Right ventricle myocardium superior (tissue), 1 donor: ENCODE results near the gene ABHD16A. TPM values are rescaled to one million over a fixed set of nuclear protein-coding genes. Genes with fewer than 3 reads are reported as not detected.

Experiments
- ATAC-seq: fragments of 200-7000 bp; cut with Tn5 transposase; one replicate; pipeline ENCODE4 v1.9.1; 2020; ENCODE audit warnings: mild to moderate bottlenecking; ENCODE audit not compliant: poor library complexity
- DNase-seq: peaks from one replicate; pipeline ENCODE4 v3.0.0-alpha.2; 2020
- intact Hi-C: fragments of 100-400 bp; cut with DNase I; formaldehyde crosslinking; loops from one replicate; pipeline ENCODE4 v1.11.2; 2022
- total RNA-seq: library from RNA; stranded (reverse); fragmentation: NEBNext Ultra II Directional; extraction: Animal tissue kit (Norgen Biotek cat#: 25700); gene quantifications from one replicate; pipeline ENCODE4 v1.2.1, GENCODE V29; 2021
- donor health status: DM: no; HTN: yes; CAD: no; lungs with severe emphysema.

The ABHD16A gene
- total RNA-seq, 1 donor from 2014 or later = 27.9 TPM

DNA sequence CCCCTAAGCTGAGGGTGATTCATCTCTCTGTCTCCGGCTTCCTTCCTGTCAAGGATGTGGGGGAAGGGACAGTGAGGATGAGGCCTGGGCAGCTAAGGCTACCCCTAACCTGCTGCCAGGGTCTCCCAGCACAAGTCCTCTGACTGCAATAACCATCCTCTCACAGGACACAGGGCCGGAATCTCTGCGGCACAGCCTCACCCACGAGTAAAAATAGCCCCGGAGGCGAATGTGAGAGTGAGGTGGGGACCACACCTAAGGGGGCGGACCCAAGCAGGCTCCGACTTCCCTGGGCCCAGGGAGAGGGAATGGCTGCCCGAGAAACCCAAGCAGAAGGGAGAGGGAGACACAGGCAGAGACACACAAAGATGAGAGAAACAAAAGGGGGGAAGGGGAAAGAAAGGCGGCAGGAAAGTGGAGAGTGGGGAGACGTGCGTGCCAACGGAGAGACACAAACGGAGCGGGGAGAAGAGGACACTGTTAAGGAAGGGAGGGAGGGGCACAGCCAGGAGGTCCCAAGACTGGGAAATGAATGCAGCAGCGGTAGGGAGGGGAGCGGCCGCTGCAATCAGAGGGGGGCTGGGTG, 31.8 kb upstream of the ABHD16A start:
- peak; percentile 63 for DNase-seq
- intact Hi-C loops = loop anchor here (5.0 to 10.0 kb wide), 2 partner anchors 33 to 100 kb away; partner anchors contain the start of gene ABHD16A
- no peak for ATAC-seq

DNA sequence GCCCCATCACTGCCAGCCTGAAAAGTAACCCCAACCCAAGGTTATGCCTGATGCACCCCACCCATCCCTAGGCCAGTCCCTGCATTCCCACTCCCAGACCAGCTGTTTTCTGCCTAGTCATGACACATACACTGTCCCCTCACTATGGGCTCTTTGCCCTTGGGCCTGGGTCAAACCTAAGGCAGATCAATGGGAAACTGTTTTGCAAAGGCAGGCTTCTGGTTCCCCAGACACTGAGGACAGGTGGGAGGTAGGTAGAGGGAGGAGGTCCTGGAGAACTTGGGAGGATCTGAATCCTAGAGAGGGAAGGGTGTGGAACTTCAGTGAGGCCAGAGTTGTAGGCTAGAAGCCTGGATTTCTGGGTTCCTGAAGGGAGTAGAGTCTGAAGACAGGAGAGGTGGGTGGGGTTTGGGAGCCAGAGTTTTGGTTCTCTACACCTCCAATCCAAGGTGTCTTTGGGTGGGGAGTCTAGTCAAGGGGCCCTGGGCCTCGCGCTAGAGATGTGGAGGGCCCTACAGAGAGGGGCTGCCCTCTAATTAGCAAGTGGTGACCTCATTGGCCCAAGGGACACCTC, 31.2 kb upstream of the ABHD16A start:
- intact Hi-C loops = loop anchor here (10.0 kb wide), 1 partner anchor 100 kb away; no protein-coding TSS in a partner anchor
- ATAC-seq (no peak), DNase-seq (no peak)

DNA sequence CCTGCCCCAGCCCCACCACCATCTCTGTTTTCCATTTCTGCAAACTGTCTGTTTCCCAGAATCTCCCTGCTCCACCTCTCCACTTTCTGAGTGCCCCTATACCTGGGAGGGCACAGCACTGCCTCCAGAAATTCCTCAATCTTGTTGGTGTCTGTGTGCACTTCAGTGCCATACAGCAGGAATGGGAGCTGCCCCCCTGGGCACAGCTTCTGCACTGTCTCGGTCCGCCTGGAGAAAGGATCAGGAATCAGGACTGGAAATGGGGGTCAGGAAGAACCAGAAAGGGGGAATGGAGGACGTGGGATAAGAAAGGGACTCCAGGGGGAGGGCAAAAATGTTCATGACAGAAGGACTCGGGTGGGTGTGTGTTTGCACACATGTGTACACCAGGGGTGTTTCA, 30.6 kb upstream of the ABHD16A start:
- DNase-seq = no peak
- ATAC-seq = no peak
- intact Hi-C loops = loop anchor here (10.0 kb wide), 1 partner anchor 101 kb away; no protein-coding TSS in a partner anchor

- DNase-seq (no peak), ATAC-seq (no peak)
- intact Hi-C loops = loop anchor here (10.0 kb wide), 1 partner anchor 103 kb away; no protein-coding TSS in a partner anchor
Measured at GRCh38 chr6:31732029-31732428, 28.9 kb upstream of the ABHD16A start.

GRCh38 chr6:31730631-31731086, 27.5 kb upstream of the ABHD16A start:
- DNase-seq (no peak), ATAC-seq (no peak)
- intact Hi-C loops = loop anchor here (10.0 kb wide), 1 partner anchor 104 kb away; no protein-coding TSS in a partner anchor

- intact Hi-C loops = loop anchor here (10.0 kb wide), 1 partner anchor 105 kb away; no protein-coding TSS in a partner anchor
Measured at GRCh38 chr6:31729979-31730630, 27.0 kb upstream of the ABHD16A start.

DNA sequence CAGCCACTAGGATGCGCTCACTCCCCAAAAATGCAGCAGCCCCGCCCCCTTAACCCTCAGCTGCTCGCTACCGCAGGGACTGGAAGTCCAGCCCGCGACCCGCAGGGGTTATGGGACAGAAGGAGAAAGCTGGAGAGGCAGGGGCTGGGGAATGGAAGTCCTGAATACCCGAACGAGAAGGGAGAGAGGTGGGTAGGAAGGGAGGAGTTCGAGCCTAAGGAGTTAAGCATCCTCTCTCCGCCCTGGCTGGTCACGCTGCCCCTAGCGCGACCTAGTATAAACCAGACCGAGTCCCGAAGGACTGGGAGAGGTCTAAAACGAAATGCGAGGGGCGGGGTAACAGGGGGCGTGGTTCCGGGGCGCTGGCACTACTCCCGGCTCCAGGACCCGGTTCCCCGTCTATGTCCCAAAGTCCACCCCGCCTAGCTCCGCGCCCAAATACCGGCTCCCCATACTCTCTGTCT, 26.4 kb upstream of the ABHD16A start:
- DNase-seq (peak; percentile 95), ATAC-seq (peak; percentile 90)
- intact Hi-C loops = no loop called here

More at GRCh38 chr6:31729979-31730630, 27.0 kb upstream of the ABHD16A start:
- ATAC-seq (peak; percentile 89), DNase-seq (peak; percentile 96)

- ATAC-seq (peak; percentile 42), DNase-seq (no peak)
- intact Hi-C loops = no loop called here
Measured at GRCh38 chr6:31728767-31729514, 25.8 kb upstream of the ABHD16A start, which contains the start of gene DDAH2. Gene DDAH2 (minus strand): TSS chr6:31729299. CDS start chr6:31729161, 138 bp downstream.

- intact Hi-C loops = no loop called here
- ATAC-seq = no peak
- DNase-seq = no peak
Measured at GRCh38 chr6:31727717-31728671, 24.9 kb upstream of the ABHD16A start.

- intact Hi-C loops = no loop called here
- ATAC-seq (no peak), DNase-seq (peak; percentile 58)
Measured at GRCh38 chr6:31727034-31727716, 24.1 kb upstream of the ABHD16A start.

DNA sequence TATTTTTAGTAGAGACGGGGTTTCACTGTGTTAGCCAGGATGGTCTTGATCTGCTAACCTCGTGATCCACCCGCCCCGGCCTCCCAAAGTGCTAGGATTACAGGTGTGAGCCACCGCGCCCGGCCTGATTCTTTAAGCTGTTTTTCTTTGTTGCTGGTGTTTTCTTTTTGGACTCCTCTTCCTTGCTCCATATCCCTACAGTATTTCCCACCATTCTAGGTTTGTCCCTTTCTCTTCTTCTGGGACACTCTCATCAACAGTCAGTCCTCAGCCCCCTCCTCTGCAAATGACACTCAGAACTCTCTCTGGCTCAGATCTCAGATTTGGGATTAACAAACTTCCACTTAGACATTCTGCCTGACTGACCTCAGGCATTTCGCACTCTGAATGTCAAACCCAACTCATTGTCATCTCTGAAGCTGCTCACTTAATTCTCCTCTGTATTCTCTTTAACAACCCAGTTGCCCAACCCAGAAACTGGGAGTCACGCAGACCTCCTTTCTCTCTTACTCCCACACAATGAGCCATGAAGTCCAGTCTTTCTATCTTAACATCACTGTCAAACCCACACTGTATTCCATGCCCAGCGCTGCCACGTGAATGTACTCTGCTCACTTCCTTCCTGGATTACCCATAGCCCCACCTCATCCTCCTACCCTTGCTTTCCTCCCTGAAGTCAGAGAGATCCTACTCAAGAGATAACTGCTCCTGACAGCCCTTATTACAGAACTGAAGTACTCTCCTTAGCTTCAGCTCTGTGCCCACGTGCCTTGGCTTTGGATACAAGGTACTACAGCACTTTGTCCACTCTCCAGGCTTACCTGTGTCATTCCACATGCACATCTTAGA, 22.6 kb upstream of the ABHD16A start:
- DNase-seq (no peak), ATAC-seq (no peak)
- intact Hi-C loops = no loop called here

DNA sequence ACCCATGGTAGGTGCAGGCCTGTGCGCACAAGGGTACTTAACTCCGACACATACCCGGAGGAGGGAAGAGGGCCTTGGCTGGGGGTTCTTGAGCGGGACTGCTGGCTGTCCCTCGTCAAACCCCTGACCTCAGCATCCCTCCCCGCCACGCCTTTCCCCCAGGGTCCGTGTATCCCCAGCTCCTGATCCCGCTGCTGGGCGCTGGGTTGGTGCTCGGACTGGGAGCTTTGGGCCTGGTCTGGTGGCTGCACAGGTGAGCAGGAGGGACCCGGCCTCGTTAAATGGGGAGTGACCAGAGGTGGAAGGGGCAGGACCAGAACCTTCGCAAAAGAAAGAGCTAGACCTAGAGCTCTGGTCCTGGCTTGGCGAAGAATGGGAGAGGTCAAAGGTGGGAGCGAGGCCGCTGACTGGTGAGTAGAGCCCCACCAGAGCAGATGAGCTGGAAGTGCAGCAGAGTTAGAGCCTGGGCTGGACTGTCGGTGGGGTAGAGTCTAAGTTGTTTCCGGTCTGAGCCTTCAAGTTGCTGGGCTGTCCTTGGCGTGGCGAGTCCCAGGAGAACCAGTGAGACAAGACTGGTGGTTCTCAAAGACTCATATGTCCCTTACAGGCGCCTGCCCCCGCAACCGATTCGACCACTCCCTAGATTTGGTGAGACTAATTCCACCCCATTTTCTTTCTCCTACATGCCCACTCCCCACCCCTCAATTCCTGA, 21.0 kb upstream of the ABHD16A start:
- ATAC-seq (no peak), DNase-seq (no peak)
- intact Hi-C loops = no loop called here

DNA sequence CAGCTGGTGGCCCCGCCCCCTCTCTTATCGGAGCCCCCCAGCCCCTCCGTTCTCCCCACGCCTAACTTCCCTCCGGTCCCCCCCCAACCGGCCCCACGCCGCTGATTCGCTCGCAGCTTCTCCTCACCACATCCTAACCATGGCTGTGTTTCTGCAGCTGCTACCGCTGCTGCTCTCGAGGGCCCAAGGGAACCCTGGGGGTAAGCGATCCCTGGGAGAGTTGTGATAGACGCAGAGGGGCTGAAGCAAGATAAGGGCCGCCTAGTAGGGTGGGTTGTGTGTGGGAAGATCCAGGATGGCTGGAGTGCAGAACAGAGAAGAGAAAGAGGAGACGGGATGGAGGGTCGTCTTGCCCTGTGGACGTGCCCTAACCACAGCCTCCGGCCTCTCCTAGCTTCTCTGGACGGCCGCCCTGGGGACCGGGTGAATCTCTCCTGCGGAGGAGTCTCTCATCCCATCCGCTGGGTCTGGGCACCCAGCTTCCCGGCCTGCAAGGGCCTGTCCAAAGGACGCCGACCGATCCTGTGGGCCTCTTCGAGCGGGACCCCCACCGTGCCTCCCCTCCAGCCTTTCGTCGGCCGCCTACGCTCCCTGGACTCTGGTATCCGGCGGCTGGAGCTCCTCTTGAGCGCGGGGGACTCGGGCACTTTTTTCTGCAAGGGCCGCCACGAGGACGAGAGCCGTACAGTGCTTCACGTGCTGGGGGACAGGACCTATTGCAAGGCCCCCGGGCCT, 20.3 kb upstream of the ABHD16A start, which contains the start of gene MPIG6B:
Gene MPIG6B, plus strand, starts transcription at position 129 of the 735 bp plus-strand sequence. Its CDS starts 11 bp downstream, at position 140.
- no peak for DNase-seq
- intact Hi-C loops = no loop called here
- ATAC-seq = no peak

DNA sequence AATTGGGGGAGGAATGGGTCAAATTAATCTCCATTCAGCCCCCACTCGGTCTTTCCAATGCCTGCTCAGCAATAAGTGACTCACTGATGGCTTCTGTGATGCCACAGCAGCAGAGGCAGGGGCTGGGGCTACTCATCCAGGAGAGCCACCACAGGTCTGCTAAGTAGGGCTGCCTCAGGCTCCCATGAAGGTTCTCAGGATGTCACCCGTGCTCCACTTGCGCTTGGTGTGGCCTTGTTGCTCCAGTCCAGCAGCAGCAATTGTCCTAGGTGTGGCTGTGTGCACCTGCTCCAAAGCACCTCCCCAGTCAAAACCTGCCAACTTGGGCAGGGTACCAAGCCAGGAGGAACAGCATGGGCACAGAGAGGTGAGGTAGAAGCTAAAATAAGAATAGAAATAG, 19.0 kb upstream of the ABHD16A start:
- DNase-seq (no peak), ATAC-seq (no peak)
- intact Hi-C loops = no loop called here
